Neural progenitor cell (in vitro differentiated cells): ENCODE data around the gene KIF3B.

Source experiments
- EZH2 ChIP-seq: fragments of 200-600 bp; sonication (generic); IDR thresholded peaks from 2 replicates; pipeline ENCODE4 v1.6.1; 2017; ENCODE audit warnings: antibody characterized with exemption, mild to moderate bottlenecking, moderate library complexity
- EZH2phosphoT487 ChIP-seq: fragments of 200-600 bp; sonication (generic); IDR thresholded peaks from 2 replicates; pipeline ENCODE4 v1.6.1; 2017; ENCODE audit warnings: antibody characterized with exemption
- TF ChIP-seq, protein P1 (sequence below): fragments of 200-600 bp; sonication (generic); IDR thresholded peaks from 2 replicates; pipeline ENCODE4 v1.5.1; 2017; ENCODE audit warnings: antibody characterized with exemption, mild to moderate bottlenecking

DNA sequence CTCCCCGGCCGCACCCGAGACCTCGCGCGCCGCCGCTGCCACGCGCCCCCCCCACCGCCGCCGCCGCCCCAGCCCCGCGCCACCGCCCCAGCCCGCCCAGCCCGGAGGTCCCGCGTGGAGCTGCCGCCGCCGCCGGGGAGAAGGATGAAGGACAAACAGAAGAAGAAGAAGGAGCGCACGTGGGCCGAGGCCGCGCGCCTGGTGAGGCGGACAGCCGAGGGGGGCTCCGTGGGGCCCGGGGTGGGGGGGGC, 81.1 kb downstream of the KIF3B start:
- TF ChIP-seq, protein P1, sequence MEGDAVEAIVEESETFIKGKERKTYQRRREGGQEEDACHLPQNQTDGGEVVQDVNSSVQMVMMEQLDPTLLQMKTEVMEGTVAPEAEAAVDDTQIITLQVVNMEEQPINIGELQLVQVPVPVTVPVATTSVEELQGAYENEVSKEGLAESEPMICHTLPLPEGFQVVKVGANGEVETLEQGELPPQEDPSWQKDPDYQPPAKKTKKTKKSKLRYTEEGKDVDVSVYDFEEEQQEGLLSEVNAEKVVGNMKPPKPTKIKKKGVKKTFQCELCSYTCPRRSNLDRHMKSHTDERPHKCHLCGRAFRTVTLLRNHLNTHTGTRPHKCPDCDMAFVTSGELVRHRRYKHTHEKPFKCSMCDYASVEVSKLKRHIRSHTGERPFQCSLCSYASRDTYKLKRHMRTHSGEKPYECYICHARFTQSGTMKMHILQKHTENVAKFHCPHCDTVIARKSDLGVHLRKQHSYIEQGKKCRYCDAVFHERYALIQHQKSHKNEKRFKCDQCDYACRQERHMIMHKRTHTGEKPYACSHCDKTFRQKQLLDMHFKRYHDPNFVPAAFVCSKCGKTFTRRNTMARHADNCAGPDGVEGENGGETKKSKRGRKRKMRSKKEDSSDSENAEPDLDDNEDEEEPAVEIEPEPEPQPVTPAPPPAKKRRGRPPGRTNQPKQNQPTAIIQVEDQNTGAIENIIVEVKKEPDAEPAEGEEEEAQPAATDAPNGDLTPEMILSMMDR = no peak
- no peak for TF ChIP-seq EZH2phosphoT487
- TF ChIP-seq EZH2 = no peak
